ENCODE results near the gene ACKR4.
A peak's percentile ranks its signal among the peaks of the same experiment; 100 is the strongest.

The ACKR4 gene

GRCh38 chr3:132556508-132557159 lies 40.4 kb upstream of the ACKR4 start:
- H2BK5ac ChIP-seq (ENCODE audit: low read depth, low read length, poor library complexity, severe bottlenecking): no peak overlapping the region
- H4K8ac ChIP-seq (ENCODE audit: low read length): no peak overlapping the region
- peaks cover 10% of the 10 kb centered on the region for H3K4me1 ChIP-seq (ENCODE audit: control insufficient read depth, insufficient read depth, low read depth, low read length)
- no peak overlapping the region for H3K4ac ChIP-seq (ENCODE audit: low read depth in 1 of 2, low read length in 2 of 2)
- H2BK15ac ChIP-seq (ENCODE audit: low read depth, poor library complexity, severe bottlenecking): no peak overlapping the region
- H2AFZ ChIP-seq (ENCODE audit: low read depth, low read length): no peak overlapping the region
- H3K9me3 ChIP-seq (ENCODE audit: control insufficient read depth, low read length): no peaks in the 10 kb centered on the region
- H3K36me3 ChIP-seq (ENCODE audit: control insufficient read depth in 1 of 2, insufficient read depth in 2 of 2, low read depth in 1 of 2, low read length in 2 of 2): peaks cover 7 to 26% of the 10 kb centered on the region in 2 experiments
- H3K27me3 ChIP-seq (ENCODE audit: control insufficient read depth in 1 of 2, insufficient read depth in 1 of 2, low read length in 2 of 2): no peaks in the 10 kb centered on the region
- H3K23ac ChIP-seq (ENCODE audit: low read length in 2 of 2): no peak overlapping the region
- no peak overlapping the region for H3K4me3 ChIP-seq (ENCODE audit: insufficient read depth in 1 of 2, low read depth in 1 of 2, low read length in 2 of 2)
- WGBS: 85% methylated on average over 8 of the region's 8 CpGs
- H3K9ac ChIP-seq (ENCODE audit: low read length): peak overlapping the region; percentile 0
- H3K27ac ChIP-seq (ENCODE audit: low read length, poor library complexity, severe bottlenecking): no peak overlapping the region
- H2BK120ac ChIP-seq (ENCODE audit: low read depth, low read length): no peak overlapping the region
- H3K4me2 ChIP-seq (ENCODE audit: low read length, poor library complexity, severe bottlenecking): no peak overlapping the region
- H3K79me1 ChIP-seq (replicated peaks; ENCODE audit: low read length, poor library complexity, severe bottlenecking): no peaks in the 10 kb centered on the region
- H2BK12ac ChIP-seq (ENCODE audit: low read length in 2 of 2): no peak overlapping the region
- no peak overlapping the region for H3K18ac ChIP-seq (ENCODE audit: low read depth in 1 of 2, low read length in 2 of 2)
- H4K91ac ChIP-seq (ENCODE audit: low read length): no peak overlapping the region
- no peak overlapping the region for H3K14ac ChIP-seq (ENCODE audit: low read length in 2 of 2)
- no peak overlapping the region for H2AK5ac ChIP-seq (ENCODE audit: low read length, severe bottlenecking)
- no peak for DNase-seq

- 96% methylated on average over 3 of the region's 4 CpGs for WGBS
- DNase-seq: no peak
- Histone ChIP-seq H2BK12ac (ENCODE audit: low read length in 2 of 2) (no peak overlapping the region), H2AFZ (ENCODE audit: low read depth, low read length) (no peak overlapping the region), H3K18ac (ENCODE audit: low read depth in 1 of 2, low read length in 2 of 2) (no peak overlapping the region), H2AK5ac (ENCODE audit: low read length, severe bottlenecking) (no peak overlapping the region), H2BK5ac (ENCODE audit: low read depth, low read length, poor library complexity, severe bottlenecking) (no peak overlapping the region), H3K23ac (ENCODE audit: low read length in 2 of 2) (no peak overlapping the region), H3K4me1 (ENCODE audit: control insufficient read depth, insufficient read depth, low read depth, low read length) (peaks cover 5% of the 10 kb centered on the region), H3K14ac (ENCODE audit: low read length in 2 of 2) (no peak overlapping the region), H3K27ac (ENCODE audit: low read length, poor library complexity, severe bottlenecking) (no peak overlapping the region), H2BK120ac (ENCODE audit: low read depth, low read length) (no peak overlapping the region), H3K79me1 (replicated peaks; ENCODE audit: low read length, poor library complexity, severe bottlenecking) (no peaks in the 10 kb centered on the region), H3K9me3 (ENCODE audit: control insufficient read depth, low read length) (peaks cover 4% of the 10 kb centered on the region), H3K4ac (ENCODE audit: low read depth in 1 of 2, low read length in 2 of 2) (no peak overlapping the region), H3K36me3 (ENCODE audit: control insufficient read depth in 1 of 2, insufficient read depth in 2 of 2, low read depth in 1 of 2, low read length in 2 of 2) (peaks cover 3 to 26% of the 10 kb centered on the region in 2 experiments), H3K27me3 (ENCODE audit: control insufficient read depth in 1 of 2, insufficient read depth in 1 of 2, low read length in 2 of 2) (no peaks in the 10 kb centered on the region), H2BK15ac (ENCODE audit: low read depth, poor library complexity, severe bottlenecking) (no peak overlapping the region), H3K4me2 (ENCODE audit: low read length, poor library complexity, severe bottlenecking) (no peak overlapping the region), H3K9ac (ENCODE audit: low read length) (no peak overlapping the region), H4K91ac (ENCODE audit: low read length) (no peak overlapping the region), H4K8ac (ENCODE audit: low read length) (no peak overlapping the region), H3K4me3 (ENCODE audit: insufficient read depth in 1 of 2, low read depth in 1 of 2, low read length in 2 of 2) (no peak overlapping the region)
These were observed 36.1 kb upstream of the ACKR4 start for GRCh38 chr3:132561003-132561402.

GRCh38 chr3:132563420-132564069 lies 33.5 kb upstream of the ACKR4 start:
- Histone ChIP-seq H3K36me3 (ENCODE audit: control insufficient read depth in 1 of 2, insufficient read depth in 2 of 2, low read depth in 1 of 2, low read length in 2 of 2) (peaks cover 3 to 21% of the 10 kb centered on the region in 2 experiments), H2AK5ac (ENCODE audit: low read length, severe bottlenecking) (no peak overlapping the region), H3K9me3 (ENCODE audit: control insufficient read depth, low read length) (peaks cover 4% of the 10 kb centered on the region), H2BK12ac (ENCODE audit: low read length in 2 of 2) (no peak overlapping the region), H3K23ac (ENCODE audit: low read length in 2 of 2) (no peak overlapping the region), H3K27ac (ENCODE audit: low read length, poor library complexity, severe bottlenecking) (no peak overlapping the region), H2BK15ac (ENCODE audit: low read depth, poor library complexity, severe bottlenecking) (no peak overlapping the region), H3K4me1 (ENCODE audit: control insufficient read depth, insufficient read depth, low read depth, low read length) (peaks cover 2% of the 10 kb centered on the region), H2AFZ (ENCODE audit: low read depth, low read length) (no peak overlapping the region), H3K9ac (ENCODE audit: low read length) (peak overlapping the region; percentile 71), H3K4me2 (ENCODE audit: low read length, poor library complexity, severe bottlenecking) (no peak overlapping the region), H2BK120ac (ENCODE audit: low read depth, low read length) (no peak overlapping the region), H3K4me3 (ENCODE audit: insufficient read depth in 1 of 2, low read depth in 1 of 2, low read length in 2 of 2) (no peak overlapping the region), H3K27me3 (ENCODE audit: control insufficient read depth in 1 of 2, insufficient read depth in 1 of 2, low read length in 2 of 2) (no peaks in the 10 kb centered on the region), H3K18ac (ENCODE audit: low read depth in 1 of 2, low read length in 2 of 2) (no peak overlapping the region), H2BK5ac (ENCODE audit: low read depth, low read length, poor library complexity, severe bottlenecking) (no peak overlapping the region), H3K14ac (ENCODE audit: low read length in 2 of 2) (no peak overlapping the region), H4K91ac (ENCODE audit: low read length) (no peak overlapping the region), H3K79me1 (replicated peaks; ENCODE audit: low read length, poor library complexity, severe bottlenecking) (no peaks in the 10 kb centered on the region), H3K4ac (ENCODE audit: low read depth in 1 of 2, low read length in 2 of 2) (no peak overlapping the region), H4K8ac (ENCODE audit: low read length) (no peak overlapping the region)
- no peak for DNase-seq
- 95% methylated on average over 2 of the region's 4 CpGs for WGBS

- Histone ChIP-seq H3K27ac (ENCODE audit: low read length, poor library complexity, severe bottlenecking) (no peak overlapping the region), H2BK12ac (ENCODE audit: low read length in 2 of 2) (no peak overlapping the region), H3K36me3 (ENCODE audit: control insufficient read depth in 1 of 2, insufficient read depth in 2 of 2, low read depth in 1 of 2, low read length in 2 of 2) (peaks cover 3 to 16% of the 10 kb centered on the region in 2 experiments), H2AK5ac (ENCODE audit: low read length, severe bottlenecking) (no peak overlapping the region), H2BK5ac (ENCODE audit: low read depth, low read length, poor library complexity, severe bottlenecking) (no peak overlapping the region), H2BK120ac (ENCODE audit: low read depth, low read length) (no peak overlapping the region), H4K8ac (ENCODE audit: low read length) (no peak overlapping the region), H4K91ac (ENCODE audit: low read length) (no peak overlapping the region), H3K9me3 (ENCODE audit: control insufficient read depth, low read length) (peaks cover 4% of the 10 kb centered on the region), H3K4me1 (ENCODE audit: control insufficient read depth, insufficient read depth, low read depth, low read length) (peaks cover 2% of the 10 kb centered on the region), H3K18ac (ENCODE audit: low read depth in 1 of 2, low read length in 2 of 2) (no peak overlapping the region), H3K4me3 (ENCODE audit: insufficient read depth in 1 of 2, low read depth in 1 of 2, low read length in 2 of 2) (no peak overlapping the region), H3K4me2 (ENCODE audit: low read length, poor library complexity, severe bottlenecking) (no peak overlapping the region), H2AFZ (ENCODE audit: low read depth, low read length) (no peak overlapping the region), H2BK15ac (ENCODE audit: low read depth, poor library complexity, severe bottlenecking) (no peak overlapping the region), H3K79me1 (replicated peaks; ENCODE audit: low read length, poor library complexity, severe bottlenecking) (no peaks in the 10 kb centered on the region), H3K27me3 (ENCODE audit: control insufficient read depth in 1 of 2, insufficient read depth in 1 of 2, low read length in 2 of 2) (no peaks in the 10 kb centered on the region), H3K4ac (ENCODE audit: low read depth in 1 of 2, low read length in 2 of 2) (no peak overlapping the region), H3K23ac (ENCODE audit: low read length in 2 of 2) (no peak overlapping the region), H3K9ac (ENCODE audit: low read length) (peak overlapping the region; percentile 71), H3K14ac (ENCODE audit: low read length in 2 of 2) (no peak overlapping the region)
- 100% methylated on average over 1 of the region's 2 CpGs for WGBS
- DNase-seq: no peak
These were observed 33.0 kb upstream of the ACKR4 start for GRCh38 chr3:132564070-132564465.

Measured in mesenchymal stem cell (in vitro differentiated cells and primary cell).